ENCODE measurements around the gene SPAG6. TPM values are rescaled to one million over a fixed set of nuclear protein-coding genes. Genes with fewer than 3 reads are reported as not detected.

Gene SPAG6
- total RNA-seq, 2 experiments from 2014 or later = not detected

- CTCF ChIA-PET = no interaction called here
- no peak for TF ChIP-seq CTCF (IDR thresholded peaks at IDR 0.05)
Measured at GRCh38 chr10:22458272-22459038, 113.2 kb downstream of the SPAG6 start.

GRCh38 chr10:22459496-22459895, 114.2 kb downstream of the SPAG6 start:
- H3K27ac ChIP-seq (ENCODE audit: low read depth in 1 of 2, low read length in 2 of 2) = no peak overlapping the region
- no peak for TF ChIP-seq CTCF (IDR thresholded peaks at IDR 0.05)
- H3K27me3 ChIP-seq (ENCODE audit: control insufficient read depth in 1 of 2, insufficient read depth in 2 of 2, low read length in 2 of 2) = no peaks in the 10 kb centered on the region
- H3K36me3 Mint-ChIP-seq (ENCODE audit: low read depth) = no peaks in the 10 kb centered on the region
- no peaks in the 10 kb centered on the region for H3K27me3 Mint-ChIP-seq
- H3K4me3 ChIP-seq (ENCODE audit: low read length) = no peak overlapping the region
- peaks cover 0 to 3% of the 10 kb centered on the region in 2 experiments for H3K9me3 ChIP-seq (ENCODE audit: control insufficient read depth in 1 of 2, insufficient read depth in 1 of 2, low read length in 2 of 2)
- H3K4me1 ChIP-seq (ENCODE audit: insufficient read depth, low read length) = peaks cover 2% of the 10 kb centered on the region
- intact Hi-C loops (cut with DNase I, micrococcal nuclease) = no loop called here
- H3K4me3 Mint-ChIP-seq = no peak overlapping the region
- ATAC-seq (ENCODE audit: poor library complexity) (no peak), DNase-seq (no peak)
- peaks cover 8% of the 10 kb centered on the region for H3K4me1 Mint-ChIP-seq (ENCODE audit: low read depth)
- H3K27ac Mint-ChIP-seq = no peak overlapping the region
- ChIA-PET POLR2A (no interaction called here), CTCF (interaction anchor here (0.7 to 1.6 kb wide), 2 partner anchors 58 to 651 kb away, joined by 3 read pairs; no protein-coding TSS in a partner anchor)
- H3K9me3 Mint-ChIP-seq = no peaks in the 10 kb centered on the region
- H3K36me3 ChIP-seq (ENCODE audit: insufficient read depth, low read length) = no peaks in the 10 kb centered on the region

More at GRCh38 chr10:22458272-22459038, 113.2 kb downstream of the SPAG6 start:
- H3K27me3 ChIP-seq (ENCODE audit: control insufficient read depth in 1 of 2, insufficient read depth in 2 of 2, low read length in 2 of 2) = no peaks in the 10 kb centered on the region
- Mint-ChIP-seq H3K9me3 (no peaks in the 10 kb centered on the region), H3K27ac (no peak overlapping the region), H3K4me1 (ENCODE audit: low read depth) (peaks cover 9% of the 10 kb centered on the region), H3K4me3 (no peak overlapping the region), H3K36me3 (ENCODE audit: low read depth) (no peaks in the 10 kb centered on the region), H3K27me3 (no peaks in the 10 kb centered on the region)
- H3K4me1 ChIP-seq (ENCODE audit: insufficient read depth, low read length) = peaks cover 2% of the 10 kb centered on the region
- intact Hi-C loops (cut with DNase I, micrococcal nuclease) = no loop called here
- DNase-seq (no peak), ATAC-seq (ENCODE audit: poor library complexity) (no peak)
- H3K36me3 ChIP-seq (ENCODE audit: insufficient read depth, low read length) = no peaks in the 10 kb centered on the region
- H3K4me3 ChIP-seq (ENCODE audit: low read length) = no peak overlapping the region
- POLR2A ChIA-PET = interaction anchor here (1.6 kb wide), 1 partner anchor 22 kb away, joined by 8 read pairs; no protein-coding TSS in a partner anchor
- peaks cover 0 to 3% of the 10 kb centered on the region in 2 experiments for H3K9me3 ChIP-seq (ENCODE audit: control insufficient read depth in 1 of 2, insufficient read depth in 1 of 2, low read length in 2 of 2)
- no peak overlapping the region for H3K27ac ChIP-seq (ENCODE audit: low read depth in 1 of 2, low read length in 2 of 2)

GRCh38 chr10:22460101-22460500, 114.8 kb downstream of the SPAG6 start:
- ATAC-seq (ENCODE audit: poor library complexity) = no peak
- CTCF ChIA-PET = interaction anchor here (1.6 kb wide), 1 partner anchor 59 kb away, joined by 3 read pairs; no protein-coding TSS in a partner anchor
- Mint-ChIP-seq H3K27ac (no peak overlapping the region), H3K4me1 (ENCODE audit: low read depth) (peaks cover 2% of the 10 kb centered on the region), H3K36me3 (ENCODE audit: low read depth) (no peaks in the 10 kb centered on the region), H3K4me3 (no peak overlapping the region), H3K27me3 (no peaks in the 10 kb centered on the region), H3K9me3 (no peaks in the 10 kb centered on the region)
- no peak overlapping the region for H3K4me3 ChIP-seq (ENCODE audit: low read length)
- no peak for DNase-seq
- H3K36me3 ChIP-seq (ENCODE audit: insufficient read depth, low read length) = no peaks in the 10 kb centered on the region
- POLR2A ChIA-PET = interaction anchor here (0.7 kb wide), 1 partner anchor 62 kb away, joined by 3 read pairs; no protein-coding TSS in a partner anchor
- H3K27me3 ChIP-seq (ENCODE audit: control insufficient read depth in 1 of 2, insufficient read depth in 2 of 2, low read length in 2 of 2) = no peaks in the 10 kb centered on the region
- H3K27ac ChIP-seq (ENCODE audit: low read depth in 1 of 2, low read length in 2 of 2) = no peak overlapping the region
- H3K9me3 ChIP-seq (ENCODE audit: control insufficient read depth in 1 of 2, insufficient read depth in 1 of 2, low read length in 2 of 2) = peaks cover 0 to 3% of the 10 kb centered on the region in 2 experiments
- H3K4me1 ChIP-seq (ENCODE audit: insufficient read depth, low read length) = peaks cover 1% of the 10 kb centered on the region
- intact Hi-C loops (cut with DNase I, micrococcal nuclease) = no loop called here
- no peak for TF ChIP-seq CTCF (IDR thresholded peaks at IDR 0.05)

Measured in CD4-positive, alpha-beta T cell (primary cell).